Peyer's patch (tissue), 4 donors: ENCODE measurements around the gene CCNDBP1.

Experiments
- POLR2A ChIP-seq, 2 donors: fragments of 450-650 bp; IDR thresholded peaks; one replicate each; pipeline ENCODE4 v1.5.1; 2017; ENCODE audit warnings: antibody characterized with exemption in 2 of 2, mild to moderate bottlenecking in 2 of 2, moderate library complexity in 2 of 2
- TF ChIP-seq, protein P1 (sequence below), 6 experiments: fragments of 450-650 bp in 4 of 6; fragments of 200-600 bp in 2 of 6; sonication (generic) in 1 of 6; IDR thresholded peaks; one replicate each; pipeline ENCODE4 v1.5.1; 2017 to 2019; ENCODE audit warnings: antibody characterized with exemption in 6 of 6, mild to moderate bottlenecking in 3 of 6, moderate library complexity in 1 of 6

DNA sequence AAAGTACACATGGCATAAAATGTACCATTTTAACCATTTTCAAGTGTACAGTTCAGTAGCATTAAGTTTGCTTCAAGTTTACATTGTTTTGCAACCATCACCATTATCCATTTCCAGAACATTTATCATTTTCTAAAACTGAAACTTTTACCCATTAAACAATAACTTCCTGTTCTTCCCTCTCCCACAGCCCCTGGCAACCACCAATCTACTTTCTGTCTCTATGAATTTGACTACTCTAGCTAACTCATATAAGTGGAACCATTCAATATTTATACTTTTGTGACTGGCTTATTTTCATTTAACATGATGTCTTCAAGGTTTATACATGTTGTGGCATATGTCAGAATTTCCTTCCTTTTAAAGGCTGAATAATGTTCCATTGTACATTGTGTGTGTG, 31.9 kb upstream of the CCNDBP1 start:
- TF ChIP-seq, protein P1, sequence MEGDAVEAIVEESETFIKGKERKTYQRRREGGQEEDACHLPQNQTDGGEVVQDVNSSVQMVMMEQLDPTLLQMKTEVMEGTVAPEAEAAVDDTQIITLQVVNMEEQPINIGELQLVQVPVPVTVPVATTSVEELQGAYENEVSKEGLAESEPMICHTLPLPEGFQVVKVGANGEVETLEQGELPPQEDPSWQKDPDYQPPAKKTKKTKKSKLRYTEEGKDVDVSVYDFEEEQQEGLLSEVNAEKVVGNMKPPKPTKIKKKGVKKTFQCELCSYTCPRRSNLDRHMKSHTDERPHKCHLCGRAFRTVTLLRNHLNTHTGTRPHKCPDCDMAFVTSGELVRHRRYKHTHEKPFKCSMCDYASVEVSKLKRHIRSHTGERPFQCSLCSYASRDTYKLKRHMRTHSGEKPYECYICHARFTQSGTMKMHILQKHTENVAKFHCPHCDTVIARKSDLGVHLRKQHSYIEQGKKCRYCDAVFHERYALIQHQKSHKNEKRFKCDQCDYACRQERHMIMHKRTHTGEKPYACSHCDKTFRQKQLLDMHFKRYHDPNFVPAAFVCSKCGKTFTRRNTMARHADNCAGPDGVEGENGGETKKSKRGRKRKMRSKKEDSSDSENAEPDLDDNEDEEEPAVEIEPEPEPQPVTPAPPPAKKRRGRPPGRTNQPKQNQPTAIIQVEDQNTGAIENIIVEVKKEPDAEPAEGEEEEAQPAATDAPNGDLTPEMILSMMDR (IDR thresholded peaks at IDR 0.05): no peak
- no peak for TF ChIP-seq POLR2A (IDR thresholded peaks at IDR 0.05)
